Measurements from ENCODE around the gene ZNF177. TPM values are rescaled to one million over a fixed set of nuclear protein-coding genes. Genes with fewer than 3 reads are reported as not detected.
"Not testable (repeated sequence)": the region's sequence is repeated elsewhere in the genome, so short reads cannot be mapped to it uniquely, and the experiment has no call there.

Gene ZNF177
- total RNA-seq: 1 to 10 TPM in 2 of 4 donors, under 1 TPM in 1, not detected in 1; 0.38 to 1.5 (median 1.1) TPM

GRCh38 chr19:9362905-9363304 lies at the start of gene ZNF177:
TSS of gene ZNF177 (plus strand) at chr19:9363013. CDS start at chr19:9378312, 15,299 bp downstream.
- TF ChIP-seq CTCF (IDR thresholded peaks at IDR 0.05) (no peak), POLR2A (IDR thresholded peaks at IDR 0.05) (no peak)
- intact Hi-C loops (cut with DNase I; ENCODE audit: low total_unique reads): no loop called here
- no peak within 1 kb of the TSS for H3K4me3 ChIP-seq (ENCODE audit: low read depth, poor library complexity, severe bottlenecking)
- no peak for DNase-seq (ENCODE audit: low spot score in 2 of 2)
- 3 to 6% methylated on average over 27 to 28 of the region's 28 CpGs for WGBS, 2 donors

GRCh38 chr19:9313756-9314155 lies 49.1 kb upstream of the ZNF177 start:
- intact Hi-C loops (cut with DNase I; ENCODE audit: low total_unique reads): no loop called here
- no peak for DNase-seq (ENCODE audit: low spot score in 2 of 2)
- 69 to 79% methylated on average over 4 of the region's 4 CpGs for WGBS, 2 donors
- no peak overlapping the region for H3K4me3 ChIP-seq (ENCODE audit: low read depth, poor library complexity, severe bottlenecking)
- TF ChIP-seq POLR2A (IDR thresholded peaks at IDR 0.05): no peak

- no peak for DNase-seq (ENCODE audit: low spot score in 2 of 2)
- 97 to 98% methylated on average over 21 to 23 of the region's 23 CpGs for WGBS, 2 donors
- H3K4me3 ChIP-seq (ENCODE audit: low read depth, poor library complexity, severe bottlenecking): no peak overlapping the region
- intact Hi-C loops (cut with DNase I; ENCODE audit: low total_unique reads): no loop called here
- TF ChIP-seq POLR2A (IDR thresholded peaks at IDR 0.05): no peak
- TF ChIP-seq CTCF (IDR thresholded peaks at IDR 0.05): no peak
Measured at GRCh38 chr19:9321338-9321737, 41.5 kb upstream of the ZNF177 start.

DNA sequence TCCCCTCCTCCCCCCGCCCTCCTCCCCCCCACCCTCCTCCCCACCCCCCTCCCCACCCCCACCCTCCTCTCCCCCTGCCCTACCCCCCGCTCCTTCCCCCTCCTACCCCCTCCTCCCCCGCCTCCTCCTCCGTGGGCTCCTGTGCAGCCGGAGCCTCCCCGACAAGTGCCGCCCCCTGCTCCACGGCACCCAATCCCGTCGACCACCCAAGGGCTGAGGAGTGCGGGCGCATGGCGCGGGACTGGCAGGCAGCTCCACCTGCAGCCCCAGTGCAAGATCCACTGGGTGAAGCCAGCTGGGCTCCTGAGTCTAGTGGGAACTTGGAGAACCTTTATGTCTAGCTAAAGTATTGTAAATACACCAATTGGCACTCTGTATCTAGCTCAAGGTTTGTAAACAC lies 41.1 kb upstream of the ZNF177 start:
- 100% methylated on average over 3 of the region's 14 CpGs; no CpG with 5 or more reads in 1 of the 2 donors for WGBS, 2 donors
- H3K4me3 ChIP-seq (ENCODE audit: low read depth, poor library complexity, severe bottlenecking); intact Hi-C loops (cut with DNase I; ENCODE audit: low total_unique reads); DNase-seq (ENCODE audit: low spot score in 2 of 2): not testable (repeated sequence)

DNA sequence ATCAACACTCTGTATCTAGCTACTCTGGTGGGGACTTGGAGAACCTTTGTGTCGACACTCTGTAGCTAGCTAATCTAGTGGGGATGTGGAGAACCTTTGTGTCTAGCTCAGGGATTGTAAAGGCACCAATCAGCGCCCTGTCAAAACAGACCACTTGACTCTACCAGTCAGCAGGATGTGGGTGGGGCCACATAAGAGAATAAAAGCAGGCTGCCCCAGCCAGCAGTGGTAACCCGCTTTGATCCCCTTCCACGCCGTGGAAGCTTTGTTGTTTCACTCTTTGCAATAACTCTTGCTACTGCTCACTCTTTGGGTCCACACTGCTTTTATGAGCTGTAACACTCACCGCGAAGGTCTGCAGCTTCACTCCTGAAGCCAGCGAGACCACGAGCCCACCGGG lies 40.6 kb upstream of the ZNF177 start:
- H3K4me3 ChIP-seq (ENCODE audit: low read depth, poor library complexity, severe bottlenecking); DNase-seq (ENCODE audit: low spot score in 2 of 2); intact Hi-C loops (cut with DNase I; ENCODE audit: low total_unique reads): not testable (repeated sequence)
- 94 to 98% methylated on average over 10 of the region's 10 CpGs for WGBS, 2 donors

GRCh38 chr19:9323557-9323918 lies 39.3 kb upstream of the ZNF177 start:
- TF ChIP-seq CTCF (IDR thresholded peaks at IDR 0.05) (no peak), POLR2A (IDR thresholded peaks at IDR 0.05) (no peak)
- H3K4me3 ChIP-seq (ENCODE audit: low read depth, poor library complexity, severe bottlenecking): peak overlapping the region; percentile 92
- WGBS, 2 donors: 3 to 5% methylated on average over 9 of the region's 9 CpGs
- DNase-seq (ENCODE audit: low spot score in 2 of 2): peak; percentile 44 to 83
- intact Hi-C loops (cut with DNase I; ENCODE audit: low total_unique reads): no loop called here

- WGBS, 2 donors: 1% methylated on average over 47 to 48 of the region's 48 CpGs
- intact Hi-C loops (cut with DNase I; ENCODE audit: low total_unique reads): no loop called here
Measured at GRCh38 chr19:9323919-9324583, 38.8 kb upstream of the ZNF177 start, which contains the start of gene ZNF559. TSS of gene ZNF559 (plus strand) at chr19:9324179. CDS start at chr19:9338550, 14,371 bp downstream.

More at GRCh38 chr19:9323919-9324583, 38.8 kb upstream of the ZNF177 start, which contains the start of gene ZNF559:
- peak within 1 kb of the TSS; percentile 92 for H3K4me3 ChIP-seq (ENCODE audit: low read depth, poor library complexity, severe bottlenecking)
- no peak for TF ChIP-seq POLR2A (IDR thresholded peaks at IDR 0.05)
- no peak for TF ChIP-seq CTCF (IDR thresholded peaks at IDR 0.05)
- DNase-seq (ENCODE audit: low spot score in 2 of 2): peak; percentile 92 to 99

Measured in lower leg skin (tissue), 4 donors.